Astrocyte (in vitro differentiated cells and primary cell): ENCODE results near the gene SRGAP1. TPM values are rescaled to one million over a fixed set of nuclear protein-coding genes. Genes with fewer than 3 reads are reported as not detected.

Experiments used
- DNase-seq: peaks from one replicate; pipeline ENCODE4 v3.0.0-alpha.2; 2010; ENCODE audit warnings: low read depth
- FAIRE-seq: peaks from 2 replicates; lab custom pipeline; 2011; peaks lifted over from hg19 to GRCh38; lab: Jason Lieb, UNC
- H2AFZ ChIP-seq: 2 replicates; pipeline ENCODE4 v1.6.0; 2012; ENCODE audit warnings: low read depth, low read length, inconsistent platforms
- H3K27ac ChIP-seq: 2 replicates; pipeline ENCODE4 v1.5.1; 2011; ENCODE audit warnings: low read depth, low read length, inconsistent platforms
- H3K27me3 ChIP-seq: 2 replicates; pipeline ENCODE4 v1.6.0; 2011; ENCODE audit warnings: low read length, inconsistent platforms; ENCODE audit not compliant: insufficient read depth
- H3K36me3 ChIP-seq: 2 replicates; pipeline ENCODE4 v1.5.1; 2011; ENCODE audit warnings: low read length, inconsistent platforms; ENCODE audit not compliant: insufficient read depth
- H3K4me1 ChIP-seq: 2 replicates; pipeline ENCODE4 v1.5.1; 2011; ENCODE audit warnings: low read length, inconsistent platforms; ENCODE audit not compliant: insufficient read depth
- H3K4me2 ChIP-seq: 2 replicates; pipeline ENCODE4 v1.6.0; 2012; ENCODE audit warnings: low read length, inconsistent platforms
- H3K4me3 ChIP-seq: 2 replicates; pipeline ENCODE4 v1.5.1; 2011; ENCODE audit warnings: low read depth, mild to moderate bottlenecking, low read length, inconsistent platforms; ENCODE audit not compliant: insufficient read depth
- H3K79me2 ChIP-seq: 2 replicates; pipeline ENCODE4 v1.6.0; 2012; ENCODE audit warnings: mild to moderate bottlenecking, low read length, inconsistent platforms; ENCODE audit not compliant: insufficient read depth
- H3K9ac ChIP-seq: 2 replicates; pipeline ENCODE4 v1.6.0; 2012; ENCODE audit warnings: mild to moderate bottlenecking, low read length, inconsistent platforms
- H3K9me3 ChIP-seq: 2 replicates; pipeline ENCODE4 v1.5.1; 2012; ENCODE audit warnings: low read depth, mild to moderate bottlenecking, low read length, inconsistent platforms; ENCODE audit not compliant: insufficient read depth
- H4K20me1 ChIP-seq: 2 replicates; pipeline ENCODE4 v1.6.0; 2012; ENCODE audit warnings: low read length, inconsistent platforms; ENCODE audit not compliant: insufficient read depth
- H3K27ac Mint-ChIP-seq: one replicate; pipeline ENCODE4 v1.8.0; 2021; ENCODE audit warnings: mild to moderate bottlenecking, mixed read lengths; ENCODE audit not compliant: unreplicated experiment
- H3K27me3 Mint-ChIP-seq: one replicate; pipeline ENCODE4 v1.8.0; 2021; ENCODE audit warnings: low read depth, mixed read lengths; ENCODE audit not compliant: unreplicated experiment
- H3K36me3 Mint-ChIP-seq: one replicate; pipeline ENCODE4 v1.8.0; 2021; ENCODE audit warnings: low read depth, mixed read lengths; ENCODE audit not compliant: unreplicated experiment
- H3K4me1 Mint-ChIP-seq: one replicate; pipeline ENCODE4 v1.8.0; 2021; ENCODE audit warnings: low read depth, mixed read lengths; ENCODE audit not compliant: unreplicated experiment
- H3K4me3 Mint-ChIP-seq: one replicate; pipeline ENCODE4 v1.8.0; 2021; ENCODE audit warnings: mild to moderate bottlenecking, moderate library complexity, mixed read lengths; ENCODE audit not compliant: unreplicated experiment
- H3K9me3 Mint-ChIP-seq: one replicate; pipeline ENCODE4 v1.8.0; 2021; ENCODE audit warnings: mild to moderate bottlenecking, mixed read lengths; ENCODE audit not compliant: unreplicated experiment
- EZH2 ChIP-seq: IDR thresholded peaks from 2 replicates; pipeline ENCODE4 v1.6.1; 2012; ENCODE audit warnings: mild to moderate bottlenecking, low read length, inconsistent platforms; ENCODE audit not compliant: insufficient read depth
- total RNA-seq: library from RNA; stranded (reverse); gene quantifications from 2 replicates; pipeline ENCODE4 v1.2.1, GENCODE V29; 2021
- TF ChIP-seq, protein P1 (sequence below): IDR thresholded peaks from 2 replicates; pipeline ENCODE4 v1.5.1; 2011; ENCODE audit warnings: low read depth, mild to moderate bottlenecking, inconsistent platforms, low read length, moderate library complexity; ENCODE audit not compliant: insufficient read depth

Gene SRGAP1
- total RNA-seq, 1 donor from 2014 or later: 15.2 TPM

DNA sequence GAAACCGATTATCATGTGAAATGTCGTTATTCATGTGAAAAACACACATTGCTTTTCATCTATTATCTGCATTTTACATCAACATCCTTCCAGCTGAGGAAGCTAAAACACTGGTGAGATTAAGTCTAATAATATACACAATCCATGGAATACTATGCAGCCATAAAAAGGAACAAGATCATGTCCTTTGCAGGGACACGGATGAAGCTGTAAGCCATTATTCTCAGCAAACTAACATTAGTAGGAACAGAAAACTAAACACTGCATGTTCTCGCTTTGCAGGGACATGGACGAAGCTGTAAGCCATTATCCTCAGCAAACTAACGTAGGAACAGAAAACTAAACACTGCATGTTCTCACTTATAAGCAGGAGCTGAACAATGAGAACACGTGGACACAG lies 359.3 kb downstream of the SRGAP1 start:
- Histone ChIP-seq H3K79me2 (no peaks in the 10 kb centered on the region), H3K9me3 (peaks cover 4% of the 10 kb centered on the region), H2AFZ (no peak overlapping the region), H3K27ac (no peak overlapping the region), H3K4me1 (no peaks in the 10 kb centered on the region), H4K20me1 (no peaks in the 10 kb centered on the region), H3K4me3 (no peak overlapping the region), H3K36me3 (no peaks in the 10 kb centered on the region), H3K27me3 (no peaks in the 10 kb centered on the region), H3K4me2 (no peak overlapping the region), H3K9ac (no peak overlapping the region)
- Mint-ChIP-seq H3K27ac (no peak overlapping the region), H3K4me3 (no peak overlapping the region), H3K36me3 (peaks cover 3% of the 10 kb centered on the region), H3K9me3 (no peaks in the 10 kb centered on the region), H3K4me1 (no peaks in the 10 kb centered on the region), H3K27me3 (no peaks in the 10 kb centered on the region)
- FAIRE-seq: no peak
- no peak for TF ChIP-seq EZH2
- TF ChIP-seq, protein P1, sequence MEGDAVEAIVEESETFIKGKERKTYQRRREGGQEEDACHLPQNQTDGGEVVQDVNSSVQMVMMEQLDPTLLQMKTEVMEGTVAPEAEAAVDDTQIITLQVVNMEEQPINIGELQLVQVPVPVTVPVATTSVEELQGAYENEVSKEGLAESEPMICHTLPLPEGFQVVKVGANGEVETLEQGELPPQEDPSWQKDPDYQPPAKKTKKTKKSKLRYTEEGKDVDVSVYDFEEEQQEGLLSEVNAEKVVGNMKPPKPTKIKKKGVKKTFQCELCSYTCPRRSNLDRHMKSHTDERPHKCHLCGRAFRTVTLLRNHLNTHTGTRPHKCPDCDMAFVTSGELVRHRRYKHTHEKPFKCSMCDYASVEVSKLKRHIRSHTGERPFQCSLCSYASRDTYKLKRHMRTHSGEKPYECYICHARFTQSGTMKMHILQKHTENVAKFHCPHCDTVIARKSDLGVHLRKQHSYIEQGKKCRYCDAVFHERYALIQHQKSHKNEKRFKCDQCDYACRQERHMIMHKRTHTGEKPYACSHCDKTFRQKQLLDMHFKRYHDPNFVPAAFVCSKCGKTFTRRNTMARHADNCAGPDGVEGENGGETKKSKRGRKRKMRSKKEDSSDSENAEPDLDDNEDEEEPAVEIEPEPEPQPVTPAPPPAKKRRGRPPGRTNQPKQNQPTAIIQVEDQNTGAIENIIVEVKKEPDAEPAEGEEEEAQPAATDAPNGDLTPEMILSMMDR: no peak
- DNase-seq: no peak

DNA sequence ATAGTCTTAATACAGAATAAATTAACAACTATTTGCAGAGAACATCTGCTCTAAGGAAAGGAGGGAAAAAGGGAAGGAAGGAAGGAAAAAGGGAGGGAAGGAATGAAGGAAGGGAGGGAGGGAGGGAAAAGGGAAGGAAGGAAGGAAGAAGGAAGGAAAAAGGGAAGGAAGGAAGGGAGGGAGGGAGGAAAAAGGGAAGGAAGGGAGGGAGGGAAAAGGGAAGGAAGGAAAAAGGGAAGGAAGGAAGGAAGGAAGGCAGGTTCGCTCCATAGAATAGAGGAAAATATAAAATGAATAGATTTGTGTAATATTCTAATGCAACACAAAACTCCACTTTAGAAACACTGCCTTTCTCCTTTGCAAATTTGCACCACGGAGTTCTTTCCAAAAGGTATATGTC lies 361.0 kb downstream of the SRGAP1 start:
- H3K4me1 ChIP-seq: no peaks in the 10 kb centered on the region
- H3K36me3 ChIP-seq: no peaks in the 10 kb centered on the region
- H3K27me3 Mint-ChIP-seq: no peaks in the 10 kb centered on the region
- no peak overlapping the region for H3K27ac ChIP-seq
- H3K27me3 ChIP-seq: no peaks in the 10 kb centered on the region
- no peak overlapping the region for H3K4me2 ChIP-seq
- H4K20me1 ChIP-seq: no peaks in the 10 kb centered on the region
- no peak overlapping the region for H3K9ac ChIP-seq
- H3K4me3 Mint-ChIP-seq: no peak overlapping the region
- no peak for TF ChIP-seq EZH2
- TF ChIP-seq, protein P1: no peak
- H3K27ac Mint-ChIP-seq: no peak overlapping the region
- H3K9me3 ChIP-seq: peaks cover 4% of the 10 kb centered on the region
- H3K36me3 Mint-ChIP-seq: peaks cover 3% of the 10 kb centered on the region
- H2AFZ ChIP-seq: no peak overlapping the region
- H3K79me2 ChIP-seq: no peaks in the 10 kb centered on the region
- no peak overlapping the region for H3K4me3 ChIP-seq
- H3K9me3 Mint-ChIP-seq: no peaks in the 10 kb centered on the region
- FAIRE-seq (no peak), DNase-seq (no peak)
- no peaks in the 10 kb centered on the region for H3K4me1 Mint-ChIP-seq

DNA sequence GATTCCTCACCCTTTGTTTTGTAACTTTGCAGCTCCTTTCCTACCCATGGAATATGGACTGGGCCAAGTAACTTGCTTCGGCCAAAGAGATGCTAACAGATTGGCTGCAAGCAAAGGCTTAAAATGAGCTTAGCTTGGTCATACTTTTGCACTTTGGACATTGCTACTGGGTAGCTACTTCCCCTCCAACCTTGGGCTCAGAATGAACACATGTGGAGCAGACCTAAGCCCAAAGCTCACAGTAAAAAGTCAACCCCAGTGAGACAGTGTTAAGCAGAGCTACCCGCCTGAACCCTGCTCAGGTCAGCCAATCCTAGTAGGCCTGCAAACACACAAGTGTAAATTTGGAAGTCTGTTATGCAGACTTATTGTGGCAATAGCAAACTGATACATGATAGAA lies 363.0 kb downstream of the SRGAP1 start:
- no peaks in the 10 kb centered on the region for H3K27me3 Mint-ChIP-seq
- Histone ChIP-seq H3K4me1 (no peaks in the 10 kb centered on the region), H3K36me3 (no peaks in the 10 kb centered on the region), H2AFZ (no peak overlapping the region), H3K4me2 (no peak overlapping the region), H3K27ac (no peak overlapping the region), H3K79me2 (no peaks in the 10 kb centered on the region), H3K9ac (no peak overlapping the region), H3K27me3 (no peaks in the 10 kb centered on the region), H4K20me1 (no peaks in the 10 kb centered on the region), H3K9me3 (peaks cover 4% of the 10 kb centered on the region), H3K4me3 (no peak overlapping the region)
- FAIRE-seq (no peak), DNase-seq (no peak)
- H3K27ac Mint-ChIP-seq: no peak overlapping the region
- H3K9me3 Mint-ChIP-seq: peaks cover under 1% of the 10 kb centered on the region
- H3K36me3 Mint-ChIP-seq: peaks cover 7% of the 10 kb centered on the region
- no peaks in the 10 kb centered on the region for H3K4me1 Mint-ChIP-seq
- TF ChIP-seq, protein P1: no peak
- TF ChIP-seq EZH2: no peak
- no peak overlapping the region for H3K4me3 Mint-ChIP-seq

Other genes starting within 250 kb of the SRGAP1 start
- 6.5 and 7.3 TPM in 2 replicates for gene DPY19L2, start 176.2 kb upstream of the SRGAP1 start, total RNA-seq
- gene RXYLT1, start 64.8 kb upstream of the SRGAP1 start, total RNA-seq: 12.5 and 15.5 TPM in 2 replicates